ENCODE data around the gene LDHD. TPM values are rescaled to one million over a fixed set of nuclear protein-coding genes. Genes with fewer than 3 reads are reported as not detected.

Gene LDHD
- total RNA-seq, 1 donor from 2014 or later, result 10.2 TPM

- DNase-seq (ENCODE audit: low spot score), result no peak
Measured at GRCh38 chr16:75114946-75115825, 1.4 kb downstream of the LDHD start.

GRCh38 chr16:75114179-75114945 lies 2.2 kb downstream of the LDHD start:
- no peak for DNase-seq (ENCODE audit: low spot score)

- no peak for DNase-seq (ENCODE audit: low spot score)
Measured at GRCh38 chr16:75113541-75114121, 2.9 kb downstream of the LDHD start.

- no peak for DNase-seq (ENCODE audit: low spot score)
Measured at GRCh38 chr16:75112734-75113491, 3.7 kb downstream of the LDHD start.

GRCh38 chr16:75111961-75112733 lies 4.4 kb downstream of the LDHD start:
- DNase-seq (ENCODE audit: low spot score), result no peak

GRCh38 chr16:75111514-75111940 lies 5.1 kb downstream of the LDHD start:
- no peak for DNase-seq (ENCODE audit: low spot score)

GRCh38 chr16:75110637-75111513 lies 5.7 kb downstream of the LDHD start:
- peak; percentile 95 for DNase-seq (ENCODE audit: low spot score)

GRCh38 chr16:75109732-75110243 lies 6.8 kb downstream of the LDHD start:
- DNase-seq (ENCODE audit: low spot score), result no peak

- no peak for DNase-seq (ENCODE audit: low spot score)
Measured at GRCh38 chr16:75108792-75109731, 7.5 kb downstream of the LDHD start.

GRCh38 chr16:75107505-75107904 lies 9.1 kb downstream of the LDHD start:
- DNase-seq (ENCODE audit: low spot score), result no peak

- DNase-seq (ENCODE audit: low spot score), result no peak
Measured at GRCh38 chr16:75106351-75107274, 10.0 kb downstream of the LDHD start.

GRCh38 chr16:75105306-75106061 lies 11.1 kb downstream of the LDHD start:
- DNase-seq (ENCODE audit: low spot score), result no peak

- DNase-seq (ENCODE audit: low spot score), result no peak
Measured at GRCh38 chr16:75104836-75105235, 11.7 kb downstream of the LDHD start.

- DNase-seq (ENCODE audit: low spot score), result no peak
Measured at GRCh38 chr16:75103994-75104393, 12.6 kb downstream of the LDHD start.

GRCh38 chr16:75102595-75102994 lies 14.0 kb downstream of the LDHD start:
- peak; percentile 84 for DNase-seq (ENCODE audit: low spot score)

GRCh38 chr16:75101635-75102034 lies 14.9 kb downstream of the LDHD start:
- DNase-seq (ENCODE audit: low spot score), result peak; percentile 24

Data from mesenteric fat pad (tissue), 1 donor.